RWPE2 (cell line): ENCODE results near the gene COL16A1.

Source experiments
- ATAC-seq: fragments of 200-7000 bp; cut with Tn5 transposase; 3 replicates; pipeline ENCODE4 v1.9.1; 2021; ENCODE audit warnings: low read depth
- DNase-seq: peaks from one replicate; pipeline ENCODE4 v3.0.0-alpha.2; 2020; ENCODE audit warnings: low spot score
- H3K27ac ChIP-seq: fragments of 450-650 bp; 2 replicates; pipeline ENCODE4 v1.5.1; 2017; ENCODE audit warnings: mild to moderate bottlenecking; ENCODE audit not compliant: poor library complexity, severe bottlenecking
- H3K27me3 ChIP-seq: fragments of 250-450 bp; sonication (Bioruptor Pico); 2 replicates; pipeline ENCODE4 v1.5.1; 2021; ENCODE audit warnings: mild to moderate bottlenecking, moderate library complexity; ENCODE audit not compliant: insufficient read depth, poor library complexity, severe bottlenecking
- H3K36me3 ChIP-seq: fragments of 250-450 bp; sonication (Bioruptor Pico); 2 replicates; pipeline ENCODE4 v1.5.1; 2020; ENCODE audit warnings: low read depth, mild to moderate bottlenecking, moderate library complexity
- H3K4me1 ChIP-seq: fragments of 250-450 bp; sonication (Bioruptor Pico); 2 replicates; pipeline ENCODE4 v1.5.1; 2021; ENCODE audit warnings: mild to moderate bottlenecking, moderate library complexity; ENCODE audit not compliant: insufficient read depth, poor library complexity, severe bottlenecking
- H3K4me3 ChIP-seq: fragments of 250-450 bp; sonication (Bioruptor Pico); 2 replicates; pipeline ENCODE4 v1.5.1; 2021; ENCODE audit warnings: mild to moderate bottlenecking, moderate library complexity; ENCODE audit not compliant: severe bottlenecking
- H3K9me3 ChIP-seq: fragments of 250-450 bp; sonication (Bioruptor Pico); 2 replicates; pipeline ENCODE4 v1.5.1; 2021; ENCODE audit warnings: mild to moderate bottlenecking, moderate library complexity; ENCODE audit not compliant: severe bottlenecking
- TF ChIP-seq, protein P1 (sequence below): fragments of 450-650 bp; IDR thresholded peaks from one replicate; pipeline ENCODE4 v1.5.1; 2017; ENCODE audit warnings: mild to moderate bottlenecking, moderate library complexity; ENCODE audit not compliant: poor library complexity, severe bottlenecking

The COL16A1 gene

GRCh38 chr1:31623365-31623764 is 80.5 kb downstream of the COL16A1 start:
- no peaks in the 10 kb centered on the region for H3K27me3 ChIP-seq
- H3K27ac ChIP-seq: no peak overlapping the region
- ATAC-seq (no peak), DNase-seq (no peak)
- H3K9me3 ChIP-seq: no peaks in the 10 kb centered on the region
- H3K36me3 ChIP-seq: no peaks in the 10 kb centered on the region
- H3K4me1 ChIP-seq: no peaks in the 10 kb centered on the region
- no peak overlapping the region for H3K4me3 ChIP-seq
- TF ChIP-seq, protein P1, sequence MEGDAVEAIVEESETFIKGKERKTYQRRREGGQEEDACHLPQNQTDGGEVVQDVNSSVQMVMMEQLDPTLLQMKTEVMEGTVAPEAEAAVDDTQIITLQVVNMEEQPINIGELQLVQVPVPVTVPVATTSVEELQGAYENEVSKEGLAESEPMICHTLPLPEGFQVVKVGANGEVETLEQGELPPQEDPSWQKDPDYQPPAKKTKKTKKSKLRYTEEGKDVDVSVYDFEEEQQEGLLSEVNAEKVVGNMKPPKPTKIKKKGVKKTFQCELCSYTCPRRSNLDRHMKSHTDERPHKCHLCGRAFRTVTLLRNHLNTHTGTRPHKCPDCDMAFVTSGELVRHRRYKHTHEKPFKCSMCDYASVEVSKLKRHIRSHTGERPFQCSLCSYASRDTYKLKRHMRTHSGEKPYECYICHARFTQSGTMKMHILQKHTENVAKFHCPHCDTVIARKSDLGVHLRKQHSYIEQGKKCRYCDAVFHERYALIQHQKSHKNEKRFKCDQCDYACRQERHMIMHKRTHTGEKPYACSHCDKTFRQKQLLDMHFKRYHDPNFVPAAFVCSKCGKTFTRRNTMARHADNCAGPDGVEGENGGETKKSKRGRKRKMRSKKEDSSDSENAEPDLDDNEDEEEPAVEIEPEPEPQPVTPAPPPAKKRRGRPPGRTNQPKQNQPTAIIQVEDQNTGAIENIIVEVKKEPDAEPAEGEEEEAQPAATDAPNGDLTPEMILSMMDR: no peak

- Histone ChIP-seq H3K27ac (no peak overlapping the region), H3K36me3 (no peaks in the 10 kb centered on the region), H3K4me1 (no peaks in the 10 kb centered on the region), H3K27me3 (peaks cover 8% of the 10 kb centered on the region), H3K4me3 (no peak overlapping the region), H3K9me3 (no peaks in the 10 kb centered on the region)
- TF ChIP-seq, protein P1: no peak
- no peak for DNase-seq
- no peak for ATAC-seq
These were observed 81.7 kb downstream of the COL16A1 start for GRCh38 chr1:31621847-31622730.

- peaks cover 13% of the 10 kb centered on the region for H3K27me3 ChIP-seq
- H3K27ac ChIP-seq: no peak overlapping the region
- no peak overlapping the region for H3K4me3 ChIP-seq
- TF ChIP-seq, protein P1: no peak
- ATAC-seq (no peak), DNase-seq (no peak)
- no peaks in the 10 kb centered on the region for H3K9me3 ChIP-seq
- no peaks in the 10 kb centered on the region for H3K4me1 ChIP-seq
- no peaks in the 10 kb centered on the region for H3K36me3 ChIP-seq
These were observed 82.4 kb downstream of the COL16A1 start for GRCh38 chr1:31621498-31621820.

DNA sequence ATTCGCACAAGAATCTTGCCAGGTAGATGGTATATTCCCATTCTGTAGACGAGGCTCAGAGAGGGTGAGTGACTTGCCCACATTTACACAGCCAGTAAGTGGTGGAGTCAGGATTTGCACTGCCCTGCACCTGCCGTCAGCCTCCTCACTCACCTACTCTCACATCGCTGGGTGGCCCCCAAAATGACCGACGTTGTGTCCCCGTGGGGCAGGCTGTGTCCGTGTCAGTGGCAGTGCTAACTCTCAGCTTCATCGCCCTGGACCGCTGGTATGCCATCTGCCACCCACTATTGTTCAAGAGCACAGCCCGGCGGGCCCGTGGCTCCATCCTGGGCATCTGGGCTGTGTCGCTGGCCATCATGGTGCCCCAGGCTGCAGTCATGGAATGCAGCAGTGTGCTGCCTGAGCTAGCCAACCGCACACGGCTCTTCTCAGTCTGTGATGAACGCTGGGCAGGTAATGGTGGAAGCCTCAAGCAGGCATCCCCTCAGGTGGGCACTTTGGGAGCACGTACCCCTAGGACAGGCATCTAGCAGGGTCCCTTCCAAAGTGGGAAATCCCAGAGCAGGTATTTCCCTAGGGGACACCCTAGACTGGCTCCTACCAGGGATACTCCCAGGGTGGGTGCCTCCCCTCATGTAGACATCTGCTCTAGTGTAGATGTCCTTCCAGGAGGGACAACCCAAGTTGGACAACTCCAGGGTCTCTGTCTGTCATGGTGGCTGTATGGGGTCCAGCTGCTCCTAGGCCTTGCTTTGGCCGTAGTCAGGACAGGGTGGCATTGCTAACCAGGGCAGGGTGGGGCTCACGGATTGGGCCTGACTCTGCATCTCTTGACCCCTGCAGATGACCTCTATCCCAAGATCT is 83.0 kb downstream of the COL16A1 start:
- TF ChIP-seq, protein P1: no peak
- H3K4me1 ChIP-seq: no peaks in the 10 kb centered on the region
- no peak for DNase-seq
- no peak overlapping the region for H3K4me3 ChIP-seq
- peaks cover 13% of the 10 kb centered on the region for H3K27me3 ChIP-seq
- no peaks in the 10 kb centered on the region for H3K9me3 ChIP-seq
- H3K27ac ChIP-seq: no peak overlapping the region
- no peaks in the 10 kb centered on the region for H3K36me3 ChIP-seq
- no peak for ATAC-seq
